Progenitor cell of endocrine pancreas (in vitro differentiated cells): ENCODE results near the gene RAB7A. TPM values are rescaled to one million over a fixed set of nuclear protein-coding genes. Genes with fewer than 3 reads are reported as not detected.
"Not testable (repeated sequence)": the region's sequence is repeated elsewhere in the genome, so short reads cannot be mapped to it uniquely, and the experiment has no call there.

Source experiments
- DNase-seq: peaks from one replicate; pipeline ENCODE4 v3.0.0; 2021; ENCODE audit warnings: low spot score; ENCODE audit not compliant: unreplicated experiment
- H3K27ac Mint-ChIP-seq: 2 replicates; pipeline ENCODE4 v1.8.0; 2021; ENCODE audit warnings: mild to moderate bottlenecking, moderate library complexity, mixed read lengths
- H3K27me3 Mint-ChIP-seq: 2 replicates; pipeline ENCODE4 v1.8.0; 2021; ENCODE audit warnings: mixed read lengths
- H3K36me3 Mint-ChIP-seq: 2 replicates; pipeline ENCODE4 v1.8.0; 2022; ENCODE audit warnings: mixed read lengths; ENCODE audit not compliant: insufficient read depth
- H3K4me1 Mint-ChIP-seq: 2 replicates; pipeline ENCODE4 v1.8.0; 2021; ENCODE audit warnings: low read depth, mixed read lengths
- H3K4me3 Mint-ChIP-seq: 2 replicates; pipeline ENCODE4 v1.8.0; 2021; ENCODE audit warnings: low read depth, mild to moderate bottlenecking, moderate library complexity, mixed read lengths
- H3K9me3 Mint-ChIP-seq: 2 replicates; pipeline ENCODE4 v1.8.0; 2021; ENCODE audit warnings: low read depth, mixed read lengths
- CTCF ChIP-seq: fragments of 200-600 bp; sonication (generic); IDR thresholded peaks from one replicate; pipeline ENCODE4 v1.5.0; 2021; ENCODE audit warnings: antibody characterized with exemption, mild to moderate bottlenecking; ENCODE audit not compliant: unreplicated experiment
- total RNA-seq: library from RNA; stranded (reverse); gene quantifications from 2 replicates; pipeline ENCODE4 v1.2.1, GENCODE V29; 2021

RAB7A gene
- total RNA-seq, 1 donor from 2014 or later, result 130 TPM

- DNase-seq, result no peak
- Mint-ChIP-seq H3K36me3 (peaks cover 2% of the 10 kb centered on the region), H3K27me3 (no peaks in the 10 kb centered on the region), H3K4me1 (no peaks in the 10 kb centered on the region), H3K4me3 (no peak overlapping the region), H3K27ac (no peak overlapping the region), H3K9me3 (no peaks in the 10 kb centered on the region)
- no peak for TF ChIP-seq CTCF
These were observed 99.2 kb downstream of the RAB7A start for GRCh38 chr3:128825117-128825725.

- H3K4me3 Mint-ChIP-seq, H3K27ac Mint-ChIP-seq, DNase-seq, H3K36me3 Mint-ChIP-seq, H3K27me3 Mint-ChIP-seq, H3K4me1 Mint-ChIP-seq, H3K9me3 Mint-ChIP-seq: not testable (repeated sequence)
These were observed 103.1 kb downstream of the RAB7A start for GRCh38 chr3:128829087-128829486.

- not testable (repeated sequence) for H3K36me3 Mint-ChIP-seq, DNase-seq
These were observed 104.1 kb downstream of the RAB7A start for GRCh38 chr3:128829925-128830625.

DNA sequence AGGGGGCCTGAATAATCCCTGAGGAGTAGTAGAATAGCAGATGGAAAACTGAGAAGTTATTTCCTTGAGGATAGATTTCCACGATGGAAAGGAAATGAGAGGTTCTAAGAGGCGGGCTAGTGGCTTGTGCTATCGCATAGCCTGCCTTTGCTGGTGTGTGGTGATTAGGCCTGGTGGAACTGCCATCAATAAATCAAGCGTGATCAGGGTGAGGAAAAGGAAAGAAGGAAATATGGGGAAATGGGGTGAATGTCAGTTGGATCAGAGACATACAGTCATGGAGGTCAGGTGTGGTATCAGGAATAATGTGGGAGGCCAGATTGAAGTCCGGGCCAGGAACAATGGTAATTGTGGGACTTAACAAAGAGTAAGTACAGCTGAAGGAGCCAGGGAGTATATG, 104.8 kb downstream of the RAB7A start:
- H3K27me3 Mint-ChIP-seq, H3K9me3 Mint-ChIP-seq, DNase-seq, H3K4me1 Mint-ChIP-seq, H3K27ac Mint-ChIP-seq, H3K4me3 Mint-ChIP-seq, H3K36me3 Mint-ChIP-seq: not testable (repeated sequence)

More at GRCh38 chr3:128829925-128830625, 104.1 kb downstream of the RAB7A start:
- H3K9me3 Mint-ChIP-seq, H3K4me1 Mint-ChIP-seq, H3K27ac Mint-ChIP-seq, H3K27me3 Mint-ChIP-seq, H3K4me3 Mint-ChIP-seq: not testable (repeated sequence)

DNA sequence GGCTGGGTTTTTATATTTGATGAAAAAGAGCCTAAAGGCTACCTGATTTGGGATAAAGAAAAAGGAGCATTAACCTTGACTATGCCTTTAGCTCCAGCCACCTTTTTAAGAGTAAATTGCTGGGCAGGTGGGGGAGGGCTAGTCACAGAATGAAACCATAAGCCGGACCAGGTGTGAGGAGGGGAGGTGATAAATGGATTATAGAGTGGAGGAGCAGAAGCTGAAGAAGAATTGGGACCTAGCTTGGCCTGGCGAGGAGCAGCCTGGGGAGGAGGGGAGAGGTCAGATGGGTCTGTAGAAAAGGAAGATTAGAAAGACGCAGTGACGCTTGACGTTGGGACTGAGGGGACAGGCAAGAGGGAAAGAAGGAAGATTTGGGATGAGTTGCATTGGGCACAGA, 107.0 kb downstream of the RAB7A start:
- H3K27me3 Mint-ChIP-seq, H3K4me3 Mint-ChIP-seq, H3K36me3 Mint-ChIP-seq, H3K9me3 Mint-ChIP-seq, DNase-seq, H3K4me1 Mint-ChIP-seq, H3K27ac Mint-ChIP-seq: not testable (repeated sequence)

DNA sequence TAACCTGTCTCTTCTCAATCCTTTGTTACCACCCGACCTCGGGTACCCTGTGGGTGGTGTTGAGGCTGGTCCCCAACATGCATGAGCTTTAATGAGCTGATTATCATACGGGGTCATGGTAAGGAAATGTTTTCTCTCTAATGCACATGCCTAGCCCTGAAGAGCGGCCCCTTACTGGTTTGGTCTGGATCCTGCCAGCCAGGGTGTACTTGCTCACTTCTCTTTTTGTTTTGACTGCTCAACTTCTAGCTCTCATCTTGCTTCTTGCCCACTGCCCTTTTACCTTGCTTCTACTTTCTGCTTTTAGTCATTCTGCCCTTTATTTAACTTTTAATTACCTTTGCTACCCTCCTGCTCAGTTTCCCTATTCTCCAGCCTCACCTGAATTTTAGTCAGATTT, 109.1 kb downstream of the RAB7A start:
- Mint-ChIP-seq H3K9me3 (no peaks in the 10 kb centered on the region), H3K36me3 (no peaks in the 10 kb centered on the region), H3K4me1 (no peaks in the 10 kb centered on the region), H3K27me3 (no peaks in the 10 kb centered on the region), H3K27ac (no peak overlapping the region), H3K4me3 (no peak overlapping the region)
- no peak for TF ChIP-seq CTCF
- DNase-seq, result no peak

DNA sequence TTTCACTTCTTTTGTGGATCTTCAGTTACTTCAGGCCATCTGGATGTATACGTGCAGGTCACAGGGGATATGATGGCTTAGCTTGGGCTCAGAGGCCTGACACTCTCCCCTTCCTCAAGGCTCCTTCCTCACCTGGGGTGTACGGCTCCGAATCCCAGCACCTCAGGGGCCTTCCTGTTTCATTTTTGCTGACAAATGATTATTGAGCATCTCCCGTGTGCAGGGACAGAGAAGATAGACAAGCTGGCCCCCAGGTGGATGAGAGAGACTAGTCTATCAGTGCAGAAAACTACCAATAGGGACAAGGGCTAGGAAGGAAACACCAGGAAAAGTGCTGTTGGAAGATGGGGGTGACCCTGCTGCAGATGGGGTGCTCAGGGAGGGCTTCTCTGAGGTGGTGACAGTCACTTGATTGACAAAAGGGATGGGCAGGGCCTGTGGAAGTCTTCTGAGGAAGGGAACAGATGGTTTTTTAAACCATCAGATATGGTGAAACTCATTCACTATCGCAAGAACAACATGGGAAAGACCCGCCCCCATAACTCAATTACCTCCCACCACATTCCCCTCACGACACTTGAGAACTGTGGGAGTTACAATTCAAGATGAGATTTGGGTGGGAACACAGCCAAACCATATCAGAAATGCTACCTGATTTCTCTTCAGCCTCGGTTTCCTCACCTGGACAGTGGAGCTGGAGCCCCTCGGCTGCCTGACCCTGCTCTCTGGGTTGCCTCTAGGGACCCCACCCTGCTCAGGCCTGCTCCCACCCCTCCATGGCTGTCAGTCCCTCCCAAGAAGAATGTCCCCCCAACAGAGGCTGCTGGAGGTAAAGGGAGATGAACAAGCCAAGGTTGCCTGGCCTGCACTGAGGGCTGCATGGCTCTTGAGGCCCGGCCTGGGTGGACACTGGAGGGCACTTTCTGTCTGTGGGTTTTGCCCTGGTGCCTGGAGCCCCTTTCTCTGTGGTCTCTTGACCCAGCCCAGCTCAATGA, 116.2 kb downstream of the RAB7A start:
- no peak for TF ChIP-seq CTCF
- Mint-ChIP-seq H3K9me3 (no peaks in the 10 kb centered on the region), H3K27me3 (no peaks in the 10 kb centered on the region), H3K4me1 (peaks cover 7% of the 10 kb centered on the region), H3K36me3 (no peaks in the 10 kb centered on the region), H3K4me3 (no peak overlapping the region), H3K27ac (no peak overlapping the region)
- DNase-seq, result no peak
